Thyroid gland (tissue), 4 donors: ENCODE results near the gene UNC80.

Experiments
- POLR2A ChIP-seq, 2 donors: fragments of 450-650 bp; IDR thresholded peaks; one replicate each; pipeline ENCODE4 v1.6.1; 2017; ENCODE audit warnings: antibody characterized with exemption in 2 of 2, mild to moderate bottlenecking in 2 of 2, moderate library complexity in 1 of 2
- TF ChIP-seq, protein P1 (sequence below), 6 experiments: fragments of 200-600 bp in 3 of 6; fragments of 450-650 bp in 3 of 6; sonication (generic) in 3 of 6; IDR thresholded peaks; one replicate each; pipeline ENCODE4 v1.5.1; 2016 to 2019; ENCODE audit warnings: antibody characterized with exemption in 6 of 6, mild to moderate bottlenecking in 2 of 6, inconsistent platforms in 1 of 6, moderate library complexity in 1 of 6

DNA sequence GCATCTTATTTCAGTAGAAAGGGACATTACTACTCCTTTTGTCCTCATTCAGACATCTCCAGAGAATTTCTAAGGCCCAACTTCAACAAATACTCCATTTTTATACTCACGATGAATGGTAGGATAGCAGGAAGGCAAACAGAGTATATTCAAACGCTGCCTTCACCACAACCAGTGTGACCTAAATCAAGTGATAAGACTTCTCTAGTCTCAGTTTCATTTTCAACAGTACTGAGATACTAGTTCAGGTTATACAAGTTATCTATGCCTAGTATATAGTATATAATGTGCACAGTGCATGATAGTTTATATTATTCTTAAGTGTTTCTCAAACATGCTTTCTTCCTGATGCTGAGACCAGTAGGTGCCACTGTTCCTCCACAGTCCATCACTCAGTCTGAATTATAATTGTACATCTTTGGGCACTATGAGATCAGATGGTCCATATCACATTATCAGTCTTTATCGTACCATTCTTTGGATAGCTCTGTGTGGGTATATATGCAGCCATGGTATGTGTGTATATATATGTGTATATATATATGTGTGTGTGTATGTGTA, 164.6 kb downstream of the UNC80 start:
- no peak for TF ChIP-seq POLR2A (IDR thresholded peaks at IDR 0.05)
- TF ChIP-seq, protein P1, sequence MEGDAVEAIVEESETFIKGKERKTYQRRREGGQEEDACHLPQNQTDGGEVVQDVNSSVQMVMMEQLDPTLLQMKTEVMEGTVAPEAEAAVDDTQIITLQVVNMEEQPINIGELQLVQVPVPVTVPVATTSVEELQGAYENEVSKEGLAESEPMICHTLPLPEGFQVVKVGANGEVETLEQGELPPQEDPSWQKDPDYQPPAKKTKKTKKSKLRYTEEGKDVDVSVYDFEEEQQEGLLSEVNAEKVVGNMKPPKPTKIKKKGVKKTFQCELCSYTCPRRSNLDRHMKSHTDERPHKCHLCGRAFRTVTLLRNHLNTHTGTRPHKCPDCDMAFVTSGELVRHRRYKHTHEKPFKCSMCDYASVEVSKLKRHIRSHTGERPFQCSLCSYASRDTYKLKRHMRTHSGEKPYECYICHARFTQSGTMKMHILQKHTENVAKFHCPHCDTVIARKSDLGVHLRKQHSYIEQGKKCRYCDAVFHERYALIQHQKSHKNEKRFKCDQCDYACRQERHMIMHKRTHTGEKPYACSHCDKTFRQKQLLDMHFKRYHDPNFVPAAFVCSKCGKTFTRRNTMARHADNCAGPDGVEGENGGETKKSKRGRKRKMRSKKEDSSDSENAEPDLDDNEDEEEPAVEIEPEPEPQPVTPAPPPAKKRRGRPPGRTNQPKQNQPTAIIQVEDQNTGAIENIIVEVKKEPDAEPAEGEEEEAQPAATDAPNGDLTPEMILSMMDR (IDR thresholded peaks at IDR 0.05): no peak
